ENCODE data around the gene MKRN1. TPM values are rescaled to one million over a fixed set of nuclear protein-coding genes. Genes with fewer than 3 reads are reported as not detected.

Gene MKRN1
- total RNA-seq, 1 experiment from 2014 or later: 87.9 TPM

- Histone ChIP-seq H3K9me3 (ENCODE audit: control insufficient read depth, insufficient read depth, low read depth, low read length) (no peaks in the 10 kb centered on the region), H3K27me3 (ENCODE audit: control insufficient read depth, insufficient read depth, low read length) (no peaks in the 10 kb centered on the region), H3K36me3 (ENCODE audit: control insufficient read depth, insufficient read depth, low read length) (no peaks in the 10 kb centered on the region), H3K27ac (ENCODE audit: low read length) (peak overlapping the region; percentile 56; the same call in 1 of the 2 replicates), H3K4me3 (ENCODE audit: low read depth in 2 of 2, low read length in 2 of 2) (peak overlapping the region in 1 of 2 experiments; percentile 59; a peak in 3 of 4 replicates), H3K4me1 (ENCODE audit: control insufficient read depth, insufficient read depth, low read length) (peaks cover 19% of the 10 kb centered on the region)
- ChIA-PET CTCF (no interaction called here), POLR2A (interaction anchor here (0.6 kb wide), 1 partner anchor 23 kb away, joined by 6 read pairs; no protein-coding TSS in a partner anchor)
- TF ChIP-seq SIN3A (IDR thresholded peaks at IDR 0.05; ENCODE audit: borderline replicate concordance, insufficient read depth, low read depth, low read length): no peak
- BruUV-seq (replicated peaks): no TSS peak
- intact Hi-C loops (cut with micrococcal nuclease; ENCODE audit: unreplicated experiment): no loop called here
- peak; percentile 67 for ATAC-seq
- no peak for DNase-seq (ENCODE audit: low read depth, low spot score)
- in situ Hi-C loops (cut with HindIII; ENCODE audit: low pct_unique_long_range_greater_than_20kb, low sequenced_read_pairs): no loop called here
Measured at GRCh38 chr7:140404565-140405065, 74.7 kb downstream of the MKRN1 start.

- BruUV-seq (replicated peaks): no TSS peak
- peak within 1 kb of the TSS; percentile 36 to 59 for H3K4me3 ChIP-seq (ENCODE audit: low read depth in 2 of 2, low read length in 2 of 2)
- peak; percentile 57 for ATAC-seq
- CTCF ChIA-PET: no interaction called here
- in situ Hi-C loops (cut with HindIII; ENCODE audit: low pct_unique_long_range_greater_than_20kb, low sequenced_read_pairs): no loop called here
- no peaks in the 10 kb centered on the region for H3K9me3 ChIP-seq (ENCODE audit: control insufficient read depth, insufficient read depth, low read depth, low read length)
- no peak for DNase-seq (ENCODE audit: low read depth, low spot score)
- intact Hi-C loops (cut with micrococcal nuclease; ENCODE audit: unreplicated experiment): no loop called here
- no peaks in the 10 kb centered on the region for H3K27me3 ChIP-seq (ENCODE audit: control insufficient read depth, insufficient read depth, low read length)
- POLR2A ChIA-PET: no interaction called here
- peaks cover 19% of the 10 kb centered on the region for H3K4me1 ChIP-seq (ENCODE audit: control insufficient read depth, insufficient read depth, low read length)
- no peak for TF ChIP-seq POLR2AphosphoS5 (IDR thresholded peaks at IDR 0.05; ENCODE audit: low read depth, low read length)
- no peak for TF ChIP-seq REST (IDR thresholded peaks at IDR 0.05; ENCODE audit: insufficient read depth in 1 of 2, low read depth in 2 of 2, low read length in 1 of 2)
- no peak for TF ChIP-seq CTCF (IDR thresholded peaks at IDR 0.05)
- TF ChIP-seq SIN3A (IDR thresholded peaks at IDR 0.05; ENCODE audit: borderline replicate concordance, insufficient read depth, low read depth, low read length): no peak
- no peak for TF ChIP-seq TCF7L2 (IDR thresholded peaks at IDR 0.05; ENCODE audit: low read depth, low read length)
- H3K27ac ChIP-seq (ENCODE audit: low read length): peak within 1 kb of the TSS; percentile 56
- H3K36me3 ChIP-seq (ENCODE audit: control insufficient read depth, insufficient read depth, low read length): no peaks in the 10 kb centered on the region
Measured at GRCh38 chr7:140403878-140404564, 75.3 kb downstream of the MKRN1 start, which contains the start of gene RAB19. TSS of gene RAB19 (plus strand) at chr7:140404058. CDS start at chr7:140407647, 3,589 bp downstream.

Other genes starting within 250 kb of the MKRN1 start
- 57.8 TPM for gene SLC37A3, start 81.0 kb downstream of the MKRN1 start, total RNA-seq (2021; ENCODE audit: unreplicated experiment)
- gene RAB19, start 75.4 kb downstream of the MKRN1 start, total RNA-seq (2021; ENCODE audit: unreplicated experiment): 0.92 TPM
- gene DENND2A, start 161.3 kb upstream of the MKRN1 start, total RNA-seq (2021; ENCODE audit: unreplicated experiment): 1.4 TPM
- 21.6 TPM for gene ADCK2, start 193.4 kb upstream of the MKRN1 start, total RNA-seq (2021; ENCODE audit: unreplicated experiment)
- 246 TPM for gene NDUFB2, start 217.2 kb upstream of the MKRN1 start, total RNA-seq (2021; ENCODE audit: unreplicated experiment)